ENCODE data around the gene GPR42.
"Not testable (repeated sequence)": the region's sequence is repeated elsewhere in the genome, so short reads cannot be mapped to it uniquely, and the experiment has no call there.

DNA sequence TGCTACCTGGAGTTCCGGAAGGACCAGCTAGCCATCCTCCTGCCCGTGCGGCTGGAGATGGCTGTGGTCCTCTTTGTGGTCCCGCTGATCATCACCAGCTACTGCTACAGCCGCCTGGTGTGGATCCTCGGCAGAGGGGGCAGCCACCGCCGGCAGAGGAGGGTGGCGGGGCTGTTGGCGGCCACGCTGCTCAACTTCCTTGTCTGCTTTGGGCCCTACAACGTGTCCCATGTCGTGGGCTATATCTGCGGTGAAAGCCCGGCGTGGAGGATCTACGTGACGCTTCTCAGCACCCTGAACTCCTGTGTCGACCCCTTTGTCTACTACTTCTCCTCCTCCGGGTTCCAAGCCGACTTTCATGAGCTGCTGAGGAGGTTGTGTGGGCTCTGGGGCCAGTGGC, 11.5 kb upstream of the GPR42 start:
- TF ChIP-seq, protein P1, sequence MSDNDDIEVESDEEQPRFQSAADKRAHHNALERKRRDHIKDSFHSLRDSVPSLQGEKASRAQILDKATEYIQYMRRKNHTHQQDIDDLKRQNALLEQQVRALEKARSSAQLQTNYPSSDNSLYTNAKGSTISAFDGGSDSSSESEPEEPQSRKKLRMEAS (IDR thresholded peaks at IDR 0.05) = not testable (repeated sequence)
- TF ChIP-seq, protein P2, sequence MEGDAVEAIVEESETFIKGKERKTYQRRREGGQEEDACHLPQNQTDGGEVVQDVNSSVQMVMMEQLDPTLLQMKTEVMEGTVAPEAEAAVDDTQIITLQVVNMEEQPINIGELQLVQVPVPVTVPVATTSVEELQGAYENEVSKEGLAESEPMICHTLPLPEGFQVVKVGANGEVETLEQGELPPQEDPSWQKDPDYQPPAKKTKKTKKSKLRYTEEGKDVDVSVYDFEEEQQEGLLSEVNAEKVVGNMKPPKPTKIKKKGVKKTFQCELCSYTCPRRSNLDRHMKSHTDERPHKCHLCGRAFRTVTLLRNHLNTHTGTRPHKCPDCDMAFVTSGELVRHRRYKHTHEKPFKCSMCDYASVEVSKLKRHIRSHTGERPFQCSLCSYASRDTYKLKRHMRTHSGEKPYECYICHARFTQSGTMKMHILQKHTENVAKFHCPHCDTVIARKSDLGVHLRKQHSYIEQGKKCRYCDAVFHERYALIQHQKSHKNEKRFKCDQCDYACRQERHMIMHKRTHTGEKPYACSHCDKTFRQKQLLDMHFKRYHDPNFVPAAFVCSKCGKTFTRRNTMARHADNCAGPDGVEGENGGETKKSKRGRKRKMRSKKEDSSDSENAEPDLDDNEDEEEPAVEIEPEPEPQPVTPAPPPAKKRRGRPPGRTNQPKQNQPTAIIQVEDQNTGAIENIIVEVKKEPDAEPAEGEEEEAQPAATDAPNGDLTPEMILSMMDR (IDR thresholded peaks at IDR 0.05 in 2 of 3, conservative IDR thresholded peaks at IDR 0.05 in 1 of 3; ENCODE audit: borderline replicate concordance in 1 of 3, insufficient read depth in 1 of 3, low read depth in 2 of 3, low read length in 2 of 3) = not testable (repeated sequence)
- TF ChIP-seq YY1 (IDR thresholded peaks at IDR 0.05; ENCODE audit: extremely low read depth, insufficient replicate concordance, low read depth, low read length); SRF (IDR thresholded peaks at IDR 0.05; ENCODE audit: low read depth); CBX3 (IDR thresholded peaks at IDR 0.05; ENCODE audit: low read depth); POLR2A (IDR thresholded peaks at IDR 0.05; ENCODE audit: borderline replicate concordance, extremely low read depth, insufficient read depth, insufficient read length); EZH2 (IDR thresholded peaks at IDR 0.05); TCF7L2 (IDR thresholded peaks at IDR 0.05; ENCODE audit: borderline replicate concordance, extremely low read depth, insufficient read depth, insufficient read length); POLR2AphosphoS5 (IDR thresholded peaks at IDR 0.05; ENCODE audit: low read depth, low read length); ZNF274 (IDR thresholded peaks at IDR 0.05; ENCODE audit: low read depth, low read length): not testable (repeated sequence)
